Heart right ventricle (tissue), 16 donors: ENCODE results near the gene TPSB2. TPM values are rescaled to one million over a fixed set of nuclear protein-coding genes. Genes with fewer than 3 reads are reported as not detected.

Source experiments
- ATAC-seq, 8 donors: fragments of 200-7000 bp; cut with Tn5 transposase; one replicate each; pipeline ENCODE4 v1.9.1; 2020; ENCODE audit warnings: mild to moderate bottlenecking in 8 of 8, moderate library complexity in 8 of 8, moderate number of reproducible peaks in 1 of 8
- DNase-seq, 2 donors: peaks; one replicate each; pipeline ENCODE4 v3.0.0-alpha.2; 2020
- H3K27ac ChIP-seq, 10 donors: fragments of 200-600 bp; sonication (generic) in 2 of 10; one replicate each; pipeline versions ENCODE4 v1.5.0 to v1.8.0; 2020 to 2022; ENCODE audit warnings: mild to moderate bottlenecking in 3 of 10
- H3K27me3 ChIP-seq, 7 donors: fragments of 200-600 bp; one replicate each; pipeline ENCODE4 v1.8.0; 2021 to 2022; ENCODE audit warnings: mild to moderate bottlenecking in 2 of 7
- H3K36me3 ChIP-seq, 9 donors: fragments of 200-600 bp; sonication (generic) in 1 of 9; one replicate each; pipeline versions ENCODE4 v1.5.0 to v1.8.0; 2020 to 2022; ENCODE audit warnings: mild to moderate bottlenecking in 2 of 9
- H3K4me1 ChIP-seq, 9 donors: fragments of 200-600 bp; sonication (generic) in 1 of 9; one replicate each; pipeline versions ENCODE4 v1.5.0 to v1.8.0; 2020 to 2022; ENCODE audit warnings: mild to moderate bottlenecking in 4 of 9
- H3K4me3 ChIP-seq, 10 donors: fragments of 200-600 bp; sonication (generic) in 2 of 10; one replicate each; pipeline versions ENCODE4 v1.5.0 to v1.8.0; 2020 to 2022; ENCODE audit warnings: mild to moderate bottlenecking in 7 of 10, moderate library complexity in 2 of 10
- H3K9me3 ChIP-seq, 11 donors: fragments of 200-600 bp in 10 of 11; sonication (generic) in 2 of 11; one replicate each; pipeline versions ENCODE4 v1.5.0 to v1.8.0; 2013 to 2022; ENCODE audit warnings: mild to moderate bottlenecking in 2 of 11, control low read depth in 1 of 11, moderate library complexity in 1 of 11
- WGBS, 2 donors: extraction: QIAGEN DNeasy Blood & Tissue Kit; methylation state at CpG; one replicate each; pipeline ENCODE4 v1.1.7; 2013; ENCODE audit warnings: inconsistent platforms in 1 of 2; 5-methylcytosine and 5-hydroxymethylcytosine counted together
- intact Hi-C, 10 donors: fragments of 100-400 bp; cut with DNase I; formaldehyde crosslinking; loops; one replicate each; pipeline versions ENCODE4 v1.11.1 to v1.14.2; 2022
- polyA plus RNA-seq, 2 donors: library from polyadenylated mRNA; stranded (reverse); fragments of 200-250 nt; gene quantifications; one replicate each; pipeline ENCODE4 v1.2.3, GENCODE V29; 2013
- total RNA-seq, 10 donors: library from RNA; stranded (reverse); fragmentation: NEBNext Ultra II Directional in 3 of 10; extraction: Animal tissue kit (Norgen Biotek cat#: 25700) in 3 of 10; gene quantifications; one replicate each; pipeline versions ENCODE4 v1.2.1 to v1.2.4, GENCODE V29; 2021 to 2023
- TF ChIP-seq, protein P1 (sequence below), 9 donors: fragments of 200-600 bp; sonication (generic) in 2 of 9; IDR thresholded peaks; one replicate each; pipeline versions ENCODE4 v1.5.0 to v1.8.0; 2021 to 2022; ENCODE audit warnings: antibody characterized with exemption in 9 of 9, mild to moderate bottlenecking in 5 of 9, moderate library complexity in 1 of 9
- donor health status: Arrhythmogenic right ventricular cardiomyopathy.
- donor health status: ischemic (EF 13 %, LVEDD 7.1; RV severe dilation, severe dysfunction).
- donor health status: healthy with polysubstance abuse.
- donor health status: DM: no; HTN: yes; CAD: no.
- donor health status: DM: no; HTN: no; CAD: no.
- donor health status: ischemic (EF 25% LVEDD 6.9; RV normal size, moderate dysfunction).
- donor health status: ischemic (EF 25% LVEDD 5.7; RV mildly dilated, moderate dysfunction).
- donor health status: healthy.
- donor health status: DM: yes; HTN: yes; CAD: no.
- donor health status: Ischemic cardiomyopathy.
- donor health status: ischemic (EF 35%, LVEDD 5.7; RV mildly dilated, moderate dysfunction).
- donor health status: nonischemic (EF 11% LVEDD 7.7; RV severe dilation, severe dysfunction).
- donor health status: DM: yes; HTN: yes; CAD: no.
- donor health status: PGD.
- donor health status: ischemic (EF 29% LVEDD 5.4; RV normal size, mild dysfunction).
- donor health status: nonischemic (EF 23%, LVEDD 6.1; RV moderate dilation, normal function).

TPSB2 gene
- total and polyA plus RNA-seq, 12 donors: 0.33 to 6.4 (median 1.9) TPM

DNA sequence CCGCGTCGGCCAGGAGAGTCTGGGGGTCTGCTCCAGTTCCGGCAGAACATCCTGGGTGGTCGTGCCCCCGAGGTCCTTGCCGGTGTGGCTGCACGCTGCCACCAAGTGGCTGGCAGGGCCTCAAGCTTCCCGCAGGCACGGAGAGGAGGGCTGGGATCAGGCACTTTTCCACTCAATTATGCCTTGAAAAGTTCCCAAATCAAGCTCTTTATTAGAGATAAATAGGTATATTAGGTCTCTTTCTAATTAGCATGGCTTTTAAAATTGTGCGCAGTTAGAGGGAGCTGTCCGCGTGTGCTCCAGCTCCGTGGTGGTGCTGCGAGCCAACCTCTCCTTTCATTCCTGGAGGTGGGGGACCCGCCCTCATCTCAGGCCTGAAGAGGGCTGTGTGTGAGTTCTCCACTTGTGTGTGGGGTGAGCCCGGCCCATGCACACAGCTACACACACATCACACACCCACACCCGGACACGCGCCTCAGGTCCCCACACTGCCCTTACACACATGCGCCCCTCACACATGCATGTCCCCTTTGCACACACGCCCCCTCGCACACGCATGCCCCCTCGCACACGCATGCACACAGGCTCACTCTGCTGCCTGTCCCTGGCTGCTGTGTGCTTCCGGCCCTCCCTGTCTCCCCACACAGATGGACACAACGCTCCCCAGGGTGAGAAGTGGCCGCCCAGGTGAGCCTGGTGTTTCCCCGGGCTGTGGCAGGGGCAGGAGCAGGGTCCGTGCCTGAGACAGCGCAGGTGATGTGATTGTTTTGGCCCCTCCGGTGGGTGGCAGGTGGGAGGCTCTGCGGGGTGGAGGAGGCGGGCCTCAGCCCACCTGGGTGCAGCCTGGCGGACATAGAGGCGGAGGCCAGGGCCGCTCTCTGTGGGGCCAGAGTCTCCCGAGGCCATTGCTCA, 48.3 kb downstream of the TPSB2 start:
- peak overlapping the region in 6 of 10 donors; percentile 48 to 72 (median 64) for H3K27ac ChIP-seq
- H3K4me1 ChIP-seq: peaks cover 3 to 33% (median 12%) of the 10 kb centered on the region in 9 donors
- WGBS, 2 donors: 59% methylated on average over 39 of the region's 39 CpGs
- H3K4me3 ChIP-seq: no peak overlapping the region
- H3K9me3 ChIP-seq: no peaks in the 10 kb centered on the region
- no peaks in the 10 kb centered on the region for H3K36me3 ChIP-seq
- peaks cover 0 to 54% (median 19%) of the 10 kb centered on the region in 7 donors for H3K27me3 ChIP-seq
- ATAC-seq: no peak
- DNase-seq: no peak
- intact Hi-C loops: no loop called here
- TF ChIP-seq, protein P1, sequence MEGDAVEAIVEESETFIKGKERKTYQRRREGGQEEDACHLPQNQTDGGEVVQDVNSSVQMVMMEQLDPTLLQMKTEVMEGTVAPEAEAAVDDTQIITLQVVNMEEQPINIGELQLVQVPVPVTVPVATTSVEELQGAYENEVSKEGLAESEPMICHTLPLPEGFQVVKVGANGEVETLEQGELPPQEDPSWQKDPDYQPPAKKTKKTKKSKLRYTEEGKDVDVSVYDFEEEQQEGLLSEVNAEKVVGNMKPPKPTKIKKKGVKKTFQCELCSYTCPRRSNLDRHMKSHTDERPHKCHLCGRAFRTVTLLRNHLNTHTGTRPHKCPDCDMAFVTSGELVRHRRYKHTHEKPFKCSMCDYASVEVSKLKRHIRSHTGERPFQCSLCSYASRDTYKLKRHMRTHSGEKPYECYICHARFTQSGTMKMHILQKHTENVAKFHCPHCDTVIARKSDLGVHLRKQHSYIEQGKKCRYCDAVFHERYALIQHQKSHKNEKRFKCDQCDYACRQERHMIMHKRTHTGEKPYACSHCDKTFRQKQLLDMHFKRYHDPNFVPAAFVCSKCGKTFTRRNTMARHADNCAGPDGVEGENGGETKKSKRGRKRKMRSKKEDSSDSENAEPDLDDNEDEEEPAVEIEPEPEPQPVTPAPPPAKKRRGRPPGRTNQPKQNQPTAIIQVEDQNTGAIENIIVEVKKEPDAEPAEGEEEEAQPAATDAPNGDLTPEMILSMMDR (IDR thresholded peaks at IDR 0.05): no peak

DNA sequence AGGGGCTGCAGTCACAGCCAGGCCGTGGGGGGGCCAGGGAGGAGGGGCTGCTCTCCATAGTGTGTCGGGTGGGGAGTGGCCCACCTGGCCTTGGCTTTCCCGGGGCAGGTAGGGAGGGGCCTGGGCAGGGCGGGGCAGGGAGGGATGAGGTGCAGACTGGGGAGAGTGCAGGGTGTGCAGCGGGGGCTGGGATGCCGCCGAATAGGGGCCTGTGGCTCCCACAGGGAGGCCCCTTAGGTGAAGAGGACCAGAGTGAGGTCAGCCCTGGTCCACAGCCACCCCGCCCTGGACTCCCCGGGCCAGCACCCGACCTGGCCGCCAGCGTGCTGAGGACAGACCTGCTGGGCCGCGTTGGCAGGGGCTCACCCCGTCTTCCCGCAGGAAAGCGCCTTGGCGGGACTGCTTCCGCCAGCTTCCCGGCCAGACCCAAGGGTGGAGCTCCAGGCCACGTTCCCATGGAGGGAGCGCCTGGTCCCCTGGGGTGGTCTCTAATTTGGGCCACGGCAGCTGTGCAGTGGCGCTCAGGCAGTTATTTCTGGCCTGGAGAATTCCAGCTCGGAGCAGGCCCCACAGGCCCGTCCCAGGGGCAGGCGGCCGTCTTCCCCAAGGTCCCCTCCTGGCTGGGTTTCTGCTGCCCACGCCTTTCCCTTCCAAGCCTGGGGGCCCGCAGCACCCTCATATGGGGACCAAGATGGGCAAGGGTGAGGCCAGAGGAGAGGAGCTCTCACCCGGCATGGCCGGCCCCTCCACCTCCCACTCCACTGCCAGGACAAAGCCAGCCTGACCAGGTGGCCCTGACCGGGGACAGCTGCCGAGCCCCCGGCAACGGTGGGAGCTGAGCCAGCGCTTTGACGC, 49.2 kb downstream of the TPSB2 start:
- Histone ChIP-seq H3K4me3 (no peak overlapping the region), H3K4me1 (peaks cover 3 to 33% (median 12%) of the 10 kb centered on the region in 9 donors), H3K27ac (peak overlapping the region in 6 of 10 donors; percentile 48 to 72 (median 64)), H3K36me3 (no peaks in the 10 kb centered on the region), H3K27me3 (peaks cover 0 to 59% (median 19%) of the 10 kb centered on the region in 7 donors), H3K9me3 (no peaks in the 10 kb centered on the region)
- TF ChIP-seq, protein P1 (IDR thresholded peaks at IDR 0.05): no peak
- intact Hi-C loops: no loop called here
- DNase-seq: peak; percentile 71 to 74
- 45 to 52% methylated on average over 37 to 38 of the region's 38 CpGs for WGBS, 2 donors
- peak; percentile 42 to 82 (median 68) for ATAC-seq

Other genes with a start within 250 kb of the TPSB2 start
- 1 to 10 TPM in 5 of 10 donors, under 1 TPM in 5; 0.35 to 2.3 (median 0.97) TPM for gene SOX8, start 248.4 kb downstream of the TPSB2 start, total RNA-seq
- gene SOX8, start 248.4 kb downstream of the TPSB2 start, polyA plus RNA-seq: 1 to 10 TPM in 1 of 2 donors, under 1 TPM in 1; 0.97 to 2.0 TPM
- 10 to 100 TPM in 3 of 10 donors, 1 to 10 TPM in 7; 2.1 to 32.0 (median 6.5) TPM for gene SSTR5, start 157.4 kb downstream of the TPSB2 start, total RNA-seq
- gene SSTR5, start 157.4 kb downstream of the TPSB2 start, polyA plus RNA-seq: 1 to 10 TPM in 1 of 2 donors, under 1 TPM in 1; 0.39 to 1.4 TPM
- under 1 TPM in 1 of 10 donors, not detected in 9; 0.15 TPM for gene C1QTNF8, start 133.9 kb downstream of the TPSB2 start, total RNA-seq
- gene C1QTNF8, start 133.9 kb downstream of the TPSB2 start, polyA plus RNA-seq: not detected
- gene CACNA1H, start 77.1 kb downstream of the TPSB2 start, total RNA-seq: 1 to 10 TPM; 1.7 to 6.0 (median 2.2) TPM
- 1 to 10 TPM; 7.1 to 8.7 TPM for gene CACNA1H, start 77.1 kb downstream of the TPSB2 start, polyA plus RNA-seq
- gene TPSG1, start 4.9 kb downstream of the TPSB2 start, total RNA-seq: under 1 TPM in 1 of 10 donors, not detected in 9; 0.37 TPM
- gene TPSG1, start 4.9 kb downstream of the TPSB2 start, polyA plus RNA-seq: under 1 TPM in 1 of 2 donors, not detected in 1; 0.06 TPM
- gene TPSAB1, start 10.5 kb upstream of the TPSB2 start, total RNA-seq: 10 to 100 TPM in 1 of 10 donors, 1 to 10 TPM in 7, under 1 TPM in 2; 0.53 to 11.4 (median 2.2) TPM
- 1 to 10 TPM; 1.5 to 5.8 TPM for gene TPSAB1, start 10.5 kb upstream of the TPSB2 start, polyA plus RNA-seq
- gene TPSD1, start 25.9 kb upstream of the TPSB2 start, total RNA-seq: under 1 TPM in 3 of 10 donors, not detected in 7; 0.28 to 0.44 (median 0.33) TPM
- under 1 TPM; 0.12 to 0.51 TPM for gene TPSD1, start 25.9 kb upstream of the TPSB2 start, polyA plus RNA-seq
- 10 to 100 TPM; 70.6 to 99.8 (median 84.6) TPM for gene UBE2I, start 79.5 kb upstream of the TPSB2 start, total RNA-seq
- 10 to 100 TPM; 63.1 to 76.4 TPM for gene UBE2I, start 79.5 kb upstream of the TPSB2 start, polyA plus RNA-seq
- gene BAIAP3, start 103.5 kb upstream of the TPSB2 start, total RNA-seq: 1 to 10 TPM in 9 of 10 donors, under 1 TPM in 1; 0.37 to 3.8 (median 2.0) TPM
- 1 to 10 TPM; 1.4 to 6.8 TPM for gene BAIAP3, start 103.5 kb upstream of the TPSB2 start, polyA plus RNA-seq
- 10 to 100 TPM; 41.5 to 63.6 (median 56.0) TPM for gene TSR3, start 121.7 kb upstream of the TPSB2 start, total RNA-seq
- gene TSR3, start 121.7 kb upstream of the TPSB2 start, polyA plus RNA-seq: 10 to 100 TPM; 43.7 to 83.4 TPM
- 10 to 100 TPM; 24.8 to 43.4 (median 29.9) TPM for gene GNPTG, start 121.7 kb upstream of the TPSB2 start, total RNA-seq
- gene GNPTG, start 121.7 kb upstream of the TPSB2 start, polyA plus RNA-seq: 10 to 100 TPM; 44.5 to 56.3 TPM
- gene UNKL, start 184.5 kb upstream of the TPSB2 start, total RNA-seq: 10 to 100 TPM in 7 of 10 donors, 1 to 10 TPM in 3; 6.8 to 20.4 (median 11.4) TPM
- gene UNKL, start 184.5 kb upstream of the TPSB2 start, polyA plus RNA-seq: 10 to 100 TPM in 1 of 2 donors, 1 to 10 TPM in 1; 3.3 to 11.6 TPM
- 10 to 100 TPM in 9 of 10 donors, 1 to 10 TPM in 1; 7.8 to 14.9 (median 12.5) TPM for gene UQCC4, start 190.6 kb upstream of the TPSB2 start, total RNA-seq
- 10 to 100 TPM in 1 of 2 donors, 1 to 10 TPM in 1; 9.0 to 30.5 TPM for gene UQCC4, start 190.6 kb upstream of the TPSB2 start, polyA plus RNA-seq
- gene PERCC1, start 200.9 kb upstream of the TPSB2 start, total RNA-seq: under 1 TPM in 4 of 10 donors, not detected in 6; 0.32 to 0.61 (median 0.47) TPM
- gene PERCC1, start 200.9 kb upstream of the TPSB2 start, polyA plus RNA-seq: under 1 TPM; 0.04 to 0.59 TPM
- 1 to 10 TPM in 4 of 10 donors, under 1 TPM in 6; 0.17 to 2.7 (median 0.75) TPM for gene CCDC154, start 214.4 kb upstream of the TPSB2 start, total RNA-seq
- gene CCDC154, start 214.4 kb upstream of the TPSB2 start, polyA plus RNA-seq: 1 to 10 TPM in 1 of 2 donors, under 1 TPM in 1; 0.49 to 5.9 TPM
- 10 to 100 TPM; 29.9 to 60.1 (median 35.1) TPM for gene CLCN7, start 244.8 kb upstream of the TPSB2 start, total RNA-seq
- 10 to 100 TPM; 29.5 to 60.6 TPM for gene CLCN7, start 244.8 kb upstream of the TPSB2 start, polyA plus RNA-seq